ENCODE results near the gene TBXAS1.
"Not testable (repeated sequence)": the region's sequence is repeated elsewhere in the genome, so short reads cannot be mapped to it uniquely, and the experiment has no call there.

TBXAS1 gene

GRCh38 chr7:139828446-139828845 is 618 bp upstream of the TBXAS1 start:
- no peak for DNase-seq

- DNase-seq = no peak
Observed at GRCh38 chr7:139829775-139830117, 682 bp downstream of the TBXAS1 start.

- no peak for DNase-seq
Observed at GRCh38 chr7:139830292-139830691, 1.2 kb downstream of the TBXAS1 start.

- no peak for DNase-seq
Observed at GRCh38 chr7:139830782-139831501, 1.9 kb downstream of the TBXAS1 start.

- DNase-seq = not testable (repeated sequence)
Observed at GRCh38 chr7:139835848-139836247, 6.8 kb downstream of the TBXAS1 start.

GRCh38 chr7:139837291-139837690 is 8.2 kb downstream of the TBXAS1 start:
- not testable (repeated sequence) for DNase-seq

- DNase-seq = no peak
Observed at GRCh38 chr7:139838276-139838675, 9.2 kb downstream of the TBXAS1 start.

- DNase-seq = no peak
Observed at GRCh38 chr7:139838876-139839275, 9.8 kb downstream of the TBXAS1 start.

GRCh38 chr7:139840776-139841175 is 11.7 kb downstream of the TBXAS1 start:
- no peak for DNase-seq

GRCh38 chr7:139842401-139843210 is 13.5 kb downstream of the TBXAS1 start:
- DNase-seq = no peak

- not testable (repeated sequence) for DNase-seq
Observed at GRCh38 chr7:139843211-139843537, 14.1 kb downstream of the TBXAS1 start.

GRCh38 chr7:139844779-139845442 is 15.8 kb downstream of the TBXAS1 start:
- DNase-seq = no peak

- DNase-seq = no peak
Observed at GRCh38 chr7:139845443-139845805, 16.4 kb downstream of the TBXAS1 start.

GRCh38 chr7:139846297-139846696 is 17.2 kb downstream of the TBXAS1 start:
- no peak for DNase-seq

GRCh38 chr7:139848274-139848673 is 19.2 kb downstream of the TBXAS1 start:
- DNase-seq = no peak

GRCh38 chr7:139850906-139851305 is 21.8 kb downstream of the TBXAS1 start:
- no peak for DNase-seq

- DNase-seq = no peak
Observed at GRCh38 chr7:139851770-139852481, 22.9 kb downstream of the TBXAS1 start.

- no peak for DNase-seq
Observed at GRCh38 chr7:139852482-139852845, 23.4 kb downstream of the TBXAS1 start.

GRCh38 chr7:139853506-139854123 is 24.6 kb downstream of the TBXAS1 start:
- DNase-seq = no peak

GRCh38 chr7:139854124-139854511 is 25.1 kb downstream of the TBXAS1 start:
- no peak for DNase-seq

GRCh38 chr7:139854803-139855497 is 25.9 kb downstream of the TBXAS1 start:
- no peak for DNase-seq
